22Rv1 (cell line): ENCODE measurements around the gene PTBP3.

ENCODE experiments used
- H3K27ac ChIP-seq: fragments of 450-650 bp; 2 replicates; pipeline ENCODE4 v1.5.1; 2017
- CTCF ChIP-seq: fragments of 450-650 bp; IDR thresholded peaks from 2 replicates; pipeline ENCODE4 v1.5.1; 2017; ENCODE audit warnings: mild to moderate bottlenecking
- ZFX ChIP-seq: fragments of 450-650 bp; IDR thresholded peaks from 2 replicates; pipeline ENCODE4 v1.6.1; 2017; ENCODE audit warnings: antibody characterized with exemption, borderline replicate concordance

PTBP3 gene

GRCh38 chr9:112337547-112337946, 4.1 kb upstream of the PTBP3 start:
- TF ChIP-seq CTCF = no peak
- TF ChIP-seq ZFX = no peak

GRCh38 chr9:112334432-112334841, 1.0 kb upstream of the PTBP3 start:
- peak overlapping the region; percentile 92 for H3K27ac ChIP-seq

More at GRCh38 chr9:112337547-112337946, 4.1 kb upstream of the PTBP3 start:
- peak overlapping the region; percentile 87 for H3K27ac ChIP-seq

GRCh38 chr9:112333639-112334431, 416 bp upstream of the PTBP3 start:
- TF ChIP-seq CTCF (peak; percentile 78), ZFX (no peak)
- peak overlapping the region; percentile 92 for H3K27ac ChIP-seq

More at GRCh38 chr9:112334432-112334841, 1.0 kb upstream of the PTBP3 start:
- no peak for TF ChIP-seq CTCF
- TF ChIP-seq ZFX = no peak

GRCh38 chr9:112332674-112332976, 794 bp downstream of the PTBP3 start:
- peak overlapping the region; percentile 92 for H3K27ac ChIP-seq
- TF ChIP-seq CTCF (no peak), ZFX (no peak)

- H3K27ac ChIP-seq = peak overlapping the region; percentile 92
- TF ChIP-seq CTCF (no peak), ZFX (no peak)
Observed at GRCh38 chr9:112332214-112332613, 1.2 kb downstream of the PTBP3 start.

- TF ChIP-seq CTCF (no peak), ZFX (no peak)
- peak overlapping the region; percentile 16; the same call in 1 of the 2 replicates for H3K27ac ChIP-seq
Observed at GRCh38 chr9:112331674-112331952, 1.8 kb downstream of the PTBP3 start.

- H3K27ac ChIP-seq = peak overlapping the region; percentile 37; the same call in 1 of the 2 replicates
- TF ChIP-seq ZFX (no peak), CTCF (no peak)
Observed at GRCh38 chr9:112328545-112328944, 4.9 kb downstream of the PTBP3 start.
